Measurements from ENCODE around the gene RFX2. TPM values are rescaled to one million over a fixed set of nuclear protein-coding genes. Genes with fewer than 3 reads are reported as not detected.

RFX2 gene
- total RNA-seq, 1 donor from 2014 or later, result 6.5 TPM

- no peak for TF ChIP-seq CTCF (IDR thresholded peaks at IDR 0.05; ENCODE audit: insufficient read depth, low read length, poor library complexity, severe bottlenecking)
- no peaks in the 10 kb centered on the region for H3K27me3 ChIP-seq (ENCODE audit: control insufficient read depth, insufficient read depth, low read length)
- no peaks in the 10 kb centered on the region for H3K36me3 ChIP-seq (ENCODE audit: control insufficient read depth, insufficient read depth, low read length)
- H3K4me3 ChIP-seq (ENCODE audit: low read depth, low read length), result no peak overlapping the region
- DNase-seq (ENCODE audit: low read depth), result no peak
Measured at GRCh38 chr19:5958074-5958850, 152.0 kb downstream of the RFX2 start.

- DNase-seq (ENCODE audit: low read depth), result no peak
- Histone ChIP-seq H3K27me3 (ENCODE audit: control insufficient read depth, insufficient read depth, low read length) (no peaks in the 10 kb centered on the region), H3K4me3 (ENCODE audit: low read depth, low read length) (no peak overlapping the region), H3K36me3 (ENCODE audit: control insufficient read depth, insufficient read depth, low read length) (no peaks in the 10 kb centered on the region)
- TF ChIP-seq CTCF (IDR thresholded peaks at IDR 0.05; ENCODE audit: insufficient read depth, low read length, poor library complexity, severe bottlenecking), result no peak
Measured at GRCh38 chr19:5957170-5957569, 153.1 kb downstream of the RFX2 start.

- no peak for TF ChIP-seq CTCF (IDR thresholded peaks at IDR 0.05; ENCODE audit: insufficient read depth, low read length, poor library complexity, severe bottlenecking)
Measured at GRCh38 chr19:5956728-5957127, 153.6 kb downstream of the RFX2 start.

GRCh38 chr19:5956323-5956722, 154.0 kb downstream of the RFX2 start:
- DNase-seq (ENCODE audit: low read depth), result no peak
- Histone ChIP-seq H3K36me3 (ENCODE audit: control insufficient read depth, insufficient read depth, low read length) (no peaks in the 10 kb centered on the region), H3K4me3 (ENCODE audit: low read depth, low read length) (no peak overlapping the region), H3K27me3 (ENCODE audit: control insufficient read depth, insufficient read depth, low read length) (no peaks in the 10 kb centered on the region)
- no peak for TF ChIP-seq CTCF (IDR thresholded peaks at IDR 0.05; ENCODE audit: insufficient read depth, low read length, poor library complexity, severe bottlenecking)

More at GRCh38 chr19:5956728-5957127, 153.6 kb downstream of the RFX2 start:
- Histone ChIP-seq H3K36me3 (ENCODE audit: control insufficient read depth, insufficient read depth, low read length) (no peaks in the 10 kb centered on the region), H3K27me3 (ENCODE audit: control insufficient read depth, insufficient read depth, low read length) (no peaks in the 10 kb centered on the region), H3K4me3 (ENCODE audit: low read depth, low read length) (no peak overlapping the region)
- no peak for DNase-seq (ENCODE audit: low read depth)

- TF ChIP-seq CTCF (IDR thresholded peaks at IDR 0.05; ENCODE audit: insufficient read depth, low read length, poor library complexity, severe bottlenecking), result no peak
- H3K27me3 ChIP-seq (ENCODE audit: control insufficient read depth, insufficient read depth, low read length), result no peaks in the 10 kb centered on the region
- DNase-seq (ENCODE audit: low read depth), result no peak
- H3K36me3 ChIP-seq (ENCODE audit: control insufficient read depth, insufficient read depth, low read length), result no peaks in the 10 kb centered on the region
- H3K4me3 ChIP-seq (ENCODE audit: low read depth, low read length), result no peak overlapping the region
Measured at GRCh38 chr19:5955636-5955935, 154.7 kb downstream of the RFX2 start.

- Histone ChIP-seq H3K4me3 (ENCODE audit: low read depth, low read length) (no peak overlapping the region), H3K36me3 (ENCODE audit: control insufficient read depth, insufficient read depth, low read length) (no peaks in the 10 kb centered on the region), H3K27me3 (ENCODE audit: control insufficient read depth, insufficient read depth, low read length) (no peaks in the 10 kb centered on the region)
- DNase-seq (ENCODE audit: low read depth), result no peak
- no peak for TF ChIP-seq CTCF (IDR thresholded peaks at IDR 0.05; ENCODE audit: insufficient read depth, low read length, poor library complexity, severe bottlenecking)
Measured at GRCh38 chr19:5954293-5954692, 156.0 kb downstream of the RFX2 start.

Measured in kidney epithelial cell (primary cell).